ENCODE measurements around the gene VEGFA.

VEGFA gene

GRCh38 chr6:43739642-43740091 lies 30.3 kb upstream of the VEGFA start:
- DNase-seq = no peak

DNA sequence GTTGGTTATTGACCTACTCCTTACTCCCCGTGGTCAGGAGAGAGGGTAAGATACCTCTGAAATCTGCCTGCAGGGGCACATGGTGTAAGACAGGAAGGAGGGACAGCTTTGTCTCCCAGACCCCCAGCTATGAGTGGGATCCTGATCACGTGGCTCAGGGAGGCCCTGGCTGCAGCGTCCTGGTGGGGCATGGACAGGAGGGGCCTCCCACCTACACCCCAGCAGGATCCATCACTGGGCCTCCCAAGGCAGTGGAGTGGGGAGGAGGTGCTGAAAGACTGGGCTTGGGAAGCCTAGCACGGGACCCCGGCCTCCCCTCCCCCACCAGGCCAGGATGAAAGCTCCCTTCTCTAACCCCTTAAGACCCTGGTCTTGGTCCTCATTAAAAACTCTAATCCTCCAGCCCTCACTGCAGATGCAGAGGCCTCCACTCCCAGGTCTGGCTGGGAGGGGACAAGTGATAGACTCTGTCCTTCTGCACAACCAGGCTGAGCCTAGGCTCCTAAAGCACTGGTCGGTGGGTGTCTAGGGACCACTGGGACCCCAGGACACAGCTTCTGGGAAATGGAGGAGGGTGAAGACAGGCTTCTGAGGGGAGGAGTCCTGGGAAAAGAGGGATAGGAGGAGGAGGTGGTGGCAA lies 29.6 kb upstream of the VEGFA start:
- no peak for DNase-seq

GRCh38 chr6:43740961-43741764 lies 28.8 kb upstream of the VEGFA start:
- no peak for DNase-seq

DNA sequence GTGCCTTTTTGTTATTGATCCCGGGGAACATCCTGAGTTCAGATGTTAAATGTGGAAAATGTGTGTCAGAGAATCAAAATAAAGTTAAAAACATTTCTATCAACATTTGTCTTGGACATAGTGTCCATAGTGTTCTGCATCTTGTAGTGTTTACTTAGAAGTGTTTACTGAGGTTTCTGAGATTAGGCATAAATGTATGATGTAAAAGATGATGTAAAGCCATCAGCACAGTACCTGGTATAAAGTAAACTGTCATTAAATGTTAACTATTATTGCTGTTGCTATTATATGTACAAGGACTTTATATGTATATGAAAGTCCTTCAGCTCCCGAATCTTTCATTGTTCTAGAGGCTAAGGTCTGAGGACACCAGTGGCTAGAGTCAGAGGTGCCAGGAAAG lies 28.2 kb upstream of the VEGFA start:
- DNase-seq = no peak

DNA sequence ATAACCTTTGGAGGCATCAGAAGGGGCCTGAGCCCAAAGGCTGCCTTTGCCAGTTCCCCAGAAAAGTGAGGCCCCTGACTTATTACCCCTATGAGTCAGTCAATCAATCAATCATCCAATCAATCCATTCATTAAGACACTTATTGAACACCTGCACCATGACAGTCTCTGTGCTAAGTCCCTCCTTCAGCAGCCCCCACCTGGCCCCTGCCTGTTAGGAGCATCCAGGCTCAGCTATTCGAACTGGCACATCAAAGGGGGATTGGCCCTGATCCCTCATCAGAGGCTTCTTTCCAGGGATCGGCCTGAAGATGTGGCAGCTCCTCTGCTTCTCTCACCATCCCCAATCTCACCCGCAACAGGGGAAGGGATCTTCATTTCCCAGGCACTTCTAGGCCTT lies 27.7 kb upstream of the VEGFA start:
- DNase-seq = no peak

GRCh38 chr6:43742931-43743632 lies 26.9 kb upstream of the VEGFA start:
- DNase-seq = no peak

DNA sequence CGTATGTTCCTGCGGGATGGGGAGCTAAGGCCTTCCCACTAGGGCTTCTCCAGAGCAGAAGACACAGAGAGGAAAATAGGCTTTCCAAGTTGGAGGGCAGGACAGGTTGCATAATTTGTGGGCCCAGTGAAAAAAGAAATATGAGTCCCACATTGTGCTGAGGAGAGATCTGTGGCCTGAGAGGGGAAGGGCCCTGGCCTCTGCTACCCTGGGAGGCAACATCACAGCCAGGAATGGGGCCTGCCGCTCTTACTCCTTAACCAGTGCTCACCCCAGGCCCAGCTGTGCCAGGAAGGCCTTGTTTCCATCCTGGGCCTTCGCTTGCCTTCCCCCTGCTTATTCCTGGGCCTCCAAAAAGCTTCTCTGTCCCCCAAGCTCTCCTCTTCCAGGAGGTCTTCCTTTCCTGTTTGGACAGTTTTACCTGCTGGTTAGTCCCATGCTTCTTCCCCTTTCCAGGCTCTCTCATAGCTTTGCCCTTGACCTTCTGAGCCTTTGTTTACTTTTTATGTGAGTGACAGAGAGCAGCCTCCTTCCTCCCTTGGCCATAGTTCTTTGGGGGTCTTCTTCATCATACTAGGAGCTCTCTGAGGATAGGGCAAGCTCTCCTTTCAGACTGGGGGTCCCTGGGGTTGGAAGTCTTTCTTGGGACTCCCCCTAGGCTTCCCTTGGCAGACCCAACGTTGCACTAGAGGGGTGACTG lies 26.2 kb upstream of the VEGFA start:
- no peak for DNase-seq

DNA sequence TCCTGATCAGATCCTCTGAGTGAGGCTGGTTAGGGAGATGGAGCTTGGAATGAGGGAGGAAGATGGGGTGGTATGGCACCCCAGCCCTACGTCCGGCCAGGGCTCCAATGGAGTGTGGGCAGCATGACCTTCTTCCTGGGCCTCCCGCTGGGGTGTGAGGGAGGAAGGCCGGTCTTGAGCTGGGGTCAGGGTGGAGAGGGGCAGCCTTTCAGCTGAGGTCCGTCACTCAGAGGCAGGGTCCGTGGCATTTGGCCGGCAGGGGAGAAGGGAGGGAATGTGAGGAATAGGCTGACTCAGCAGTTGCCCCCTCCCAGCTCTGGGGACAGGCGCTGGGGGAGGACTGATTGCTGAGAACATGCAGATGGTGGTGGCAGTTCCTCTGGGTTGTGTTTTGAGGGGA lies 25.5 kb upstream of the VEGFA start:
- DNase-seq = no peak

DNA sequence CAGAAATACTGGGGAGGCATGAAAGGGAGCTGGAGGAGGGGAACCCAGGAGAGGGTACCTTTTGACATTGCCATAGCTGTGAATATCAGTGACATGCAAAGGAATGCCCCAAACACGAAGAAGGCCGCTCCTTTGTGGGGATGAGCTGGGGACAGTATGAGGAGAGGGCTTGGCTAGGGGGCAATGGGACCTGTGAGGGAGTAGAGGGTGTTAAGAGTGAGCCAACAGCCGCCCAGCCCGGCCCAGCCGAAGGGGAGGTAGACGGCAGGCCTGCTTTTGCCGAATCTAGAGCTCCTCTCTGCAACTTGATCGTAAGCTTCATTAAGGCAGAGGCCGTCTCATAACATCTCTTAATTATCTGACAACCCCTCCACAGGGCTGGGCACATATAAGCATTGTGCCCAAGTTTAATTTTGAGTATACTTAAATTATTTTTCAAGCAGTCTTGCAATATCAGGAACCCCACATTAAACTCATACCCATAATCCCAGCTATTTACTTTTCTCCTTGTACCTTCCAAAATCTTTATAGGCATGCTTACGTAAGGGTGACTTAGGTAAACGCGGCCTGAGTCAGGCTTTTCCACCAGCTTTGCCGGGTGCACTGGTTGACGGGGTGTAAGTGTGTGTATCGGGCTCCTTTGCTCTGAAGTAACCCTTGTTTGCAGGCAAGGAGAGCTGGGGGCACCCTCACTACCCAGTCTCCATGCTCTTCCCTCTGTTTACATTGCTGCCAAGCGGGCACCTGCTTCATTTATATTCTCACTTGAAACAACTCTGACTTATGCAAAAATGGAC lies 24.9 kb upstream of the VEGFA start:
- DNase-seq = no peak

- no peak for DNase-seq
Observed at GRCh38 chr6:43746071-43746470, 23.9 kb upstream of the VEGFA start.

DNA sequence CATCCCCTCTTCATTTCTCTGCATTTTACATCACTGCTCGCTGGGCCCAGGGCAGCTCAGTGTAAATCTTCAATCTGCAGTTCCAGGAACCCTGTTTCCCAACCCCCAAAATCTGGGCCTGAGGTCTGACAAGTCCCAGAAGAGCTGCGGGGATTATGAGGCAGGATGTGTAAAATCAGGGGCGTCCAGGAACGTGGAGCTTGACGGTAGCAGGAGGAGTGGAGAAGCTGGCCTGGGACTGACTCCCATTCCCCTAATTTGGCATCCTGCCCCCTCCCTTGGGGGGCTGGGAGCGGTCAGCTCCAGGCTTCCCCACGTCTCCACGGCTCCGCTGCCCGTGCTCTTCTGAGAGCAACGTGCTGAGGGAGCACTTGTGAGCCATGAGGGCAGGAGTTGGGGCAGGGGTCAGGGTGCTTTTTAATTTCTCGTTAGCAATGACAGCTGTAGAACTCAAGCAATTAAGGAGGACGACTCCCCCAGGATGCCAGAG lies 23.4 kb upstream of the VEGFA start:
- no peak for DNase-seq

DNA sequence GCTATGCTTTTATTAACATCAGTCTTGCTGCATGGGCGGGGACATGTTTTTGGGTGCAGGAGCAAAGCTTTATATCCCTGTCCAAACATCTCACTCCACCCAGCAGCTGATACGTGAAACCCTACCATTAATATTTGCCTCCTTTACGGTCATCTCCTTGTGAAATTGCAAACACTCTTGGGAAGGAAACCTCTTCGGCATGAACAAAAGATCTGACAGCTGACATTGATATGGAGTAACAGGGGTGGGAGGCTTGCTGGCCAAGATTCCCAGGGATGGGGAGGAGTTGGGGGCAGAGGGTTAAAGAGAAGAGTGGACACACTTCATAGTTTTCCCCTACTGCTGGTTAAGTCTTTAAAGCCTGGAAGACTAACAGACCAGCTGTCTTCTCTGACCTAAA lies 22.2 kb upstream of the VEGFA start:
- no peak for DNase-seq

DNA sequence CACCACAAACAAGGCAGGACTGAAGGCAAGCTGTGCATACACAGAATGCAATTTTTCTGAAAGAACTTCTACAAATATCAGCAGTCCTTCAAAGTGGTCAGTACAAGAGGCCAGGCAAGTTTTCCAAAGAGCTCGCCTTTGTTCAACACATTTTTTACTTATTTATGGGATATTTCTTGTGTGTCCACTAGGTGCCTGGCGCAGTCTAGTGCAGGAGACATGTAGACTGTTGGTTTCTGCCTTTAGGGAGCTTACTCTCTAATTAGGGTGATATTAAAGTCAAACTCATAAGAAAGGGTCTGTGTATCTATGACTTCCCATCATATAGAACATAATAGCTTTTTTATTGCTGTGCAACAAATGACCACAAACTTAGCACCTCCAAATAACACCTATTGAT lies 21.2 kb upstream of the VEGFA start:
- DNase-seq = no peak

GRCh38 chr6:43749461-43749860 lies 20.6 kb upstream of the VEGFA start:
- no peak for DNase-seq

DNA sequence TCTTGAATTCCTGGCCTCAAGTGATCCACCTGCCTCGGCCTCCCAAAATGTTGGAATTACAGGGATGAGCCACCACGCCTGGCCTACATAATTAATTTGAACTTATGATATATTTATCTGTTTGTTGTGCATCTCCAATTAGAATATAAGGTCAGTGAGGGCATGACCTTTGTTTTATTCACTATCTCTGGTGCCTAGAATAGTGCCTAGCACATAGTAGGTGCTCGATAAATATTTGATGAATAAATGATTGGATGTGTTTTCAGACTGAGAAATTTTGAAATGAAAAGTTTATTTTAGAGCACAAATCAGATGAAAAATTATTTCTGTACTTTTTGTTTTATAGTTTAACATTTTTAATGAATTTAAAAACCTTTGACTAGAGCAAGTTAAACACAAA lies 19.4 kb upstream of the VEGFA start:
- no peak for DNase-seq

- no peak for DNase-seq
Observed at GRCh38 chr6:43753570-43754183, 16.3 kb upstream of the VEGFA start.

- DNase-seq = no peak
Observed at GRCh38 chr6:43757966-43758616, 11.9 kb upstream of the VEGFA start.

GRCh38 chr6:43758617-43759050 lies 11.4 kb upstream of the VEGFA start:
- peak; percentile 46 for DNase-seq

DNA sequence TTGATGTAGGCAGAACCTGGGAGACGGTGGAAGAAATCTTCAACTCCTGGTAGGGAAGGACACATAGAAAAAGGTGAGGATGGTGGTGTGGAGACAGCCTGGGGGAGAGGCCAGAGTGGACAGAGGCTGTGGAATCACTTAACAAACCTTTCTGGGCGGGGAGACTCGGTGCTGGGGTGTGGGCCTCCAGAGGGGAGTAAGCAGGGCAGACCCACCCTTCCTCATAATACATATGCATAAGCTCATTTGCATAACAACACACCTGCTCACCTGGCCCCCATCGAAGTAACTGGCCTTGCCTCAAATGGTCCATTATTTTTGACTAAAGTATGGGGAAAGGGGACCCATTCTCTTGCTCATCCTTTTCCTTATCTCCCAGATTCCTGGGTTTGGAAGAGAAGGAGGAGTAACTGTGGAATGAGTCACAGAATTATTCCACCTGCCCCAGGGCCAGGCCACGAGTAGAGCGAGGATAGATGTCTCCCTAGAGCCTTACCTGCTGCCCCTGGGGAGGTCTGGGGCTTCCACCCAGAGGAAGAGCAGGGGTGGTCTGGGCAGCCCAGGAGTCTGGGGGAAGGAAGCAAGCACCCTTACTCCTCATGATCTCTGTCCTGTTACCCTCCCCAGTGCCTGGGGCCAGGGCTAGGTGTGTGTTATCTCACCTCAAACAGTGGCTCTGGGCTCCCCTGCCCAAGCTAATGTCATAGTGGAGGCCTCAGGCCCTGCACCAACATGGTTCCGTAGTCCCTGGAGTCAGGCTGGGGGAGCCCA lies 10.7 kb upstream of the VEGFA start:
- no peak for DNase-seq

GRCh38 chr6:43759907-43760206 lies 10.2 kb upstream of the VEGFA start:
- no peak for DNase-seq

All from RPMI8226 (cell line).